Kidney capillary endothelial cell (primary cell): ENCODE data around the gene USP11.

Source experiments
- DNase-seq: peaks from one replicate; pipeline ENCODE4 v3.0.0-alpha.2; 2018; ENCODE audit warnings: low spot score

The USP11 gene

GRCh38 chrX:47224896-47225290 lies 7.9 kb upstream of the USP11 start:
- no peak for DNase-seq

DNA sequence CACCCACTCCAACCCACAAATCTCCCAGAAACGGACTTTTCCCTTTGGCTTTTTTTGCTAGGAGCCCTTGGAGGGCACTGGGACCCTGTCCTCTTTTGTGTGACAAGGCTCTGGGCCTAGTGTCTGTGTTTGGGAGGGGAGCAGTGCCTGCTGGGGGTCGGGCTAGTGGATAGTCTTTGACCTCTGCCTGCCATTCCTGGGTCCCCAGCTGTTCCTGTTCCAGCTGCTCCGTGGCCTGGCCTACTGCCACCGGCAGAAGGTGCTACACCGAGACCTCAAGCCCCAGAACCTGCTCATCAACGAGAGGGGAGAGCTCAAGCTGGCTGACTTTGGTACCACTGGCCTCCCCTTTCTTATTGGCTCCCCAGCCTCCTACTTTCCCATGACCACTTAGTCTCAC lies 6.7 kb upstream of the USP11 start:
- no peak for DNase-seq

DNA sequence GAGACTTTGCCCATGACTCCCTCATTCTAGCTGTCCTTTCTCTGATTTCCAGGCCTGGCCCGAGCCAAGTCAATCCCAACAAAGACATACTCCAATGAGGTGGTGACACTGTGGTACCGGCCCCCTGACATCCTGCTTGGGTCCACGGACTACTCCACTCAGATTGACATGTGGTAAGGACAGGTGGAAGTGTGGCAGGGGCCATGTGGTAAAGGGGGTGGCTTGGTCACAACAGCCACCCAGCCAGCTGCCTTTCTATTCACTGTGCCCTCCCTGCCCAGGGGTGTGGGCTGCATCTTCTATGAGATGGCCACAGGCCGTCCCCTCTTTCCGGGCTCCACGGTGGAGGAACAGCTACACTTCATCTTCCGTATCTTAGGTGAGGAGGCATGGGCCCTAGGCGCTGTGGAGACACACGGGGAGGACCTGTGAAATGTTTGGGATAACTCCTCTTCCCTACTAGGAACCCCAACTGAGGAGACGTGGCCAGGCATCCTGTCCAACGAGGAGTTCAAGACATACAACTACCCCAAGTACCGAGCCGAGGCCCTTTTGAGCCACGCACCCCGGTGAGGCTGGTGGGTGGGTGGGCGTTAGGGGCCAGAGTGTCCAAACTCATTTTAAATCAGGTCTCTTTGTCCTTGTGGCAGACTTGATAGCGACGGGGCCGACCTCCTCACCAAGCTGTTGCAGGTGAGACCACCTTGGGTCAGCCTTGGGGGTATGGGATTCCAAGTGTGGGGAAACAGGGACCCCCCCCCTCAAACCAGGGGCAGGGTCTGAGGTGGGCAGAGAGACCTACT lies 6.1 kb upstream of the USP11 start:
- no peak for DNase-seq

DNA sequence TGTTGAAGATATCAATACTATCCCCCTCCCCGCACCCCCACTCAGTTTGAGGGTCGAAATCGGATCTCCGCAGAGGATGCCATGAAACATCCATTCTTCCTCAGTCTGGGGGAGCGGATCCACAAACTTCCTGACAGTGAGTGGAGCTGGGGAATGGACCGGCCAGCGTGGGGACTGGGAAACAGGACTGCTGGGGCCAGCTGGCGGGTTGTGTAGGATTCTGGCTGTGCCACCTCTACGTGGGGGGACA lies 5.5 kb upstream of the USP11 start:
- no peak for DNase-seq

GRCh38 chrX:47228550-47229270 lies 4.1 kb upstream of the USP11 start:
- DNase-seq: no peak

- DNase-seq: no peak
Measured at GRCh38 chrX:47229427-47229826, 3.4 kb upstream of the USP11 start.

GRCh38 chrX:47230136-47230868 lies 2.5 kb upstream of the USP11 start:
- no peak for DNase-seq

GRCh38 chrX:47231167-47231566 lies 1.6 kb upstream of the USP11 start:
- DNase-seq: no peak

GRCh38 chrX:47232197-47232802 lies 509 bp upstream of the USP11 start:
- DNase-seq: no peak

- peak; percentile 85 for DNase-seq
Measured at GRCh38 chrX:47233333-47234113, 714 bp downstream of the USP11 start.

GRCh38 chrX:47234583-47234982 lies 1.8 kb downstream of the USP11 start:
- DNase-seq: no peak

DNA sequence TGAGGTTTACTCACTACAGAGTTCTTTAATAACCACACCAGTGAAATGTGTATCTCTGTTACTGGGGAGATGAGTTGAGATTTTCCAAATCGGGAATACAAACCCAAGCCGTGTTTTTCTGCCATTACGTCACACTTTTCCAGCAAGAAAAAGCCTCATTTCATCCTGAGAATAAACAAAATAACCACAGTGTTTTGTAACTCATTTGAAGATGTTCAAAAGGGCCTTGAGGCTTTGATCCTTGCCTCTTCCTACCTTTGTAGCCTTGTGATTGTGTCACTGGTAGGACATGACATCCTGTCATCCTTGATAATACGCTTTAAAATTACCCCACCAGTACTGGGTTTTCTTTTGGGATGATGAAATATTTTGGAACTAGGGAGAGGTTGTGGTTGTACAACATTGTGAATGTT lies 2.9 kb downstream of the USP11 start:
- DNase-seq: no peak

DNA sequence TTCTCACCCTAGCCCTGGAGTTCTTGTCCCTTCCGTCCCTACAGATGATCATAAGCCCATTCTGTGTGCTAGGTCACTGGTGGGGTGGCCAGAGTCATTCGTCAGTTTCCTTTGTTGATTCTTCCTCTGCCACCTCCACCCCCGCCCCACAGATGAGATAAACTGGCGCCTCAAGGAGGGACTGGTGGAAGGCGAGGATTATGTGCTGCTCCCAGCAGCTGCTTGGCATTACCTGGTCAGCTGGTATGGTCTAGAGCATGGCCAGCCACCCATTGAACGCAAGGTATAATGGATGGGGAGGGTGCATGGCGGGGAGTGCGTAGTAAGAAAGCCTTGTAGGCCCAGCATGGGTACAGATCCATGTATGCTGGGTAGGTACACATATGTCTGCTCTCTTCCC lies 6.4 kb downstream of the USP11 start:
- no peak for DNase-seq

- no peak for DNase-seq
Measured at GRCh38 chrX:47239898-47240545, 7.2 kb downstream of the USP11 start.

DNA sequence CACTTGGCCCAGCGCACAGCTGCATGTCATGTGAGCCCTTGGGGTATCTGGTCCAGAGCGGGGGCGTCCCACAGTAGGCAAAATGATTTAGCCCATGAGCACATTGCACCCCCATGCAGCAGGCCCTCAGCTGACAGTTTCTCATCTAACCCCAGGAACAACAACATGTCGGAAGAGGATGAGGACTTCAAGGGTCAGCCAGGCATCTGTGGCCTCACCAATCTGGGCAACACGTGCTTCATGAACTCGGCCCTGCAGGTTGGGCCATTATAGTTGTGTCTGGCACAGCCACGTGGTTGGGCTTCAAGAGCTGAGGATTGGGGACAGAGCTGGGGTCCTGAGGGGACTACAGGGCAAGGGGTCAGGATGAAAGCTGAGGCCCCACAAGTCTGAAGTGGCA lies 7.8 kb downstream of the USP11 start:
- no peak for DNase-seq

GRCh38 chrX:47241201-47242011 lies 8.6 kb downstream of the USP11 start:
- DNase-seq: no peak

DNA sequence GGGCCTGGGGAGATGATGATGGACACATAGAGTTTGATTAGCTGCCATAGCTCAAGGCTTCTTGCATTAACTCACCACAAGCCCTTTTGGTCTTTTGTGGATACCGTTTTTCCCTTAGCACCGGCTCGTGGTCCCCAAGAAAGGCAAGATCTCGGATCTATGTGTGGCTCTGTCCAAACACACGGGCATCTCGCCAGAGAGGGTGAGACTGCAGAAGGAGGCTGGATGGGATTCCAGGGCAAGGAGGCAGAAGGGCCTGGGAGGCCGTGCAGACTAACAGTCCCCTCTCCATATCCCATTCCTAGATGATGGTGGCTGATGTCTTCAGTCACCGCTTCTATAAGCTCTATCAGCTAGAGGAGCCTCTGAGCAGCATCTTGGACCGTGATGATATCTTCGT lies 9.5 kb downstream of the USP11 start:
- no peak for DNase-seq

GRCh38 chrX:47243351-47243750 lies 10.5 kb downstream of the USP11 start:
- DNase-seq: no peak

DNA sequence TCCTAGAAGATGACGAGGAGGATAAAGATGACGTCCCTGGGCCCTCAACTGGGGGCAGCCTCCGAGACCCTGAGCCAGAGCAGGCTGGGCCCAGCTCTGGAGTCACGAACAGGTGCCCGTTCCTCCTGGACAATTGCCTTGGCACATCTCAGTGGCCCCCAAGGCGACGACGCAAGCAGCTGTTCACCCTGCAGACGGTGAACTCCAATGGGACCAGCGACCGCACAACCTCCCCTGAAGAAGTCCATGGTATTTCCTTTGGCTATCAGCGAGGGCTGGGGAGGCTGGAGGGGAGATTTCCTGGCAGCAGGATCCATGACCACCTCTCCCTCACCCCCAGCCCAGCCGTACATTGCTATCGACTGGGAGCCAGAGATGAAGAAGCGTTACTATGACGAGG lies 11.9 kb downstream of the USP11 start:
- no peak for DNase-seq

- no peak for DNase-seq
Measured at GRCh38 chrX:47245156-47245555, 12.3 kb downstream of the USP11 start.
